GM12878 (cell line): Measurements from ENCODE around the gene S100A10. TPM values are rescaled to one million over a fixed set of nuclear protein-coding genes. Genes with fewer than 3 reads are reported as not detected.

Experiments
- ATAC-seq: fragments of 200-7000 bp; cut with Tn5 transposase; 3 replicates; pipeline ENCODE4 v1.9.1; 2020; ENCODE audit warnings: mild to moderate bottlenecking, moderate library complexity
- BruUV-seq: library from RNA; stranded (reverse); fragments of 400-500 nt; replicated peaks from 2 replicates; lab custom pipeline; 2021; lab: Mats Ljungman, UMichigan
- CTCF ChIA-PET: fragments of 300-600 bp; sonication (Branson Sonifier 250); formaldehyde crosslinking; extraction: SDS; loops from one replicate; lab custom pipeline; 2021; ENCODE audit warnings: inconsistent platforms; lab: Yijun Ruan, JAX
- POLR2A ChIA-PET: fragments of 350-600 bp; formaldehyde crosslinking; extraction: SDS; loops from one replicate; lab custom pipeline; 2021; ENCODE audit warnings: inconsistent platforms; lab: Charles Lee
- RAD21 ChIA-PET: fragments of 300-600 bp; sonication (Branson Sonifier 250); formaldehyde crosslinking; loops from one replicate; lab custom pipeline; 2023; ENCODE audit warnings: antibody characterized with exemption; ENCODE audit not compliant: unreplicated experiment; lab: Charles Lee
- SMC1A ChIA-PET: fragments of 300-600 bp; sonication (Branson Sonifier 250); formaldehyde crosslinking; loops from one replicate; lab custom pipeline; 2023; ENCODE audit not compliant: unreplicated experiment, uncharacterized antibody; lab: Charles Lee
- DNase-seq: peaks from one replicate; pipeline ENCODE4 v3.0.0-alpha.2; 2011; ENCODE audit warnings: low read depth, low spot score
- FAIRE-seq: peaks from 3 replicates; lab custom pipeline; 2011; peaks lifted over from hg19 to GRCh38; lab: Jason Lieb, UNC
- H2AFZ ChIP-seq: 2 replicates; pipeline ENCODE4 v1.6.0; 2011; ENCODE audit warnings: low read depth, low read length, control low read depth; ENCODE audit not compliant: control insufficient read depth
- H3K27ac ChIP-seq: 2 replicates; pipeline ENCODE4 v1.5.1; 2011; ENCODE audit warnings: control low read depth; ENCODE audit not compliant: control insufficient read depth, insufficient read depth
- H3K27me3 ChIP-seq, 2 experiments: replicated peaks in 1 of 2; 2 replicates each; pipeline versions ENCODE4 v1.6.0 to v1.6.1; 2011; ENCODE audit warnings: low read length in 1 of 2; ENCODE audit not compliant: control insufficient read depth in 2 of 2, insufficient read depth in 2 of 2
- H3K36me3 ChIP-seq, 2 experiments: 2 replicates each; pipeline ENCODE4 v1.5.1; 2011; ENCODE audit warnings: low read length in 1 of 2; ENCODE audit not compliant: control insufficient read depth in 2 of 2, insufficient read depth in 2 of 2
- H3K4me1 ChIP-seq: 2 replicates; pipeline ENCODE4 v1.6.1; 2011; ENCODE audit warnings: mild to moderate bottlenecking, low read length, moderate library complexity, mixed read lengths; ENCODE audit not compliant: control insufficient read depth, insufficient read depth
- H3K4me2 ChIP-seq: 2 replicates; pipeline ENCODE4 v1.6.0; 2011; ENCODE audit warnings: control low read depth; ENCODE audit not compliant: control insufficient read depth, insufficient read depth
- H3K4me3 ChIP-seq: fragments of 200-600 bp; sonication (generic); 2 replicates; pipeline ENCODE4 v1.5.1; 2016
- H3K79me2 ChIP-seq: 2 replicates; pipeline ENCODE4 v1.6.0; 2011; ENCODE audit warnings: low read length; ENCODE audit not compliant: control insufficient read depth, insufficient read depth
- H3K9ac ChIP-seq: 2 replicates; pipeline ENCODE4 v1.8.0; 2011; ENCODE audit warnings: low read length, control low read depth, mixed read lengths; ENCODE audit not compliant: control insufficient read depth, insufficient read depth
- H3K9me3 ChIP-seq: replicated peaks from 3 replicates; pipeline ENCODE4 v1.5.1; 2011; ENCODE audit warnings: mild to moderate bottlenecking, low read length; ENCODE audit not compliant: control insufficient read depth, insufficient read depth
- H4K20me1 ChIP-seq: 2 replicates; pipeline ENCODE4 v1.6.0; 2011; ENCODE audit not compliant: control insufficient read depth, insufficient read depth
- BACH1 ChIP-seq: fragments of 450-650 bp; IDR thresholded peaks from 2 replicates; pipeline ENCODE4 v1.6.1; 2017; ENCODE audit warnings: mild to moderate bottlenecking, borderline replicate concordance
- CHD2 ChIP-seq: IDR thresholded peaks from 2 replicates; pipeline ENCODE4 v1.6.1; 2011; ENCODE audit warnings: low read depth, low read length, improper control_type of control experiment, borderline replicate concordance
- HCFC1 ChIP-seq: fragments of 150-350 bp; IDR thresholded peaks from 2 replicates; pipeline ENCODE4 v1.6.1; 2014; ENCODE audit warnings: low read length
- IKZF1 ChIP-seq: fragments of 450-650 bp; conservative IDR thresholded peaks from 2 replicates; pipeline ENCODE4 v1.6.1; 2017; ENCODE audit warnings: antibody characterized with exemption, mild to moderate bottlenecking
- MTA2 ChIP-seq: fragments of 450-650 bp; IDR thresholded peaks from 2 replicates; pipeline ENCODE4 v1.6.1; 2016; ENCODE audit warnings: low read depth, mild to moderate bottlenecking, moderate library complexity
- NFYA ChIP-seq: IDR thresholded peaks from 2 replicates; pipeline ENCODE4 v1.6.1; 2011; ENCODE audit warnings: low read depth, mild to moderate bottlenecking, low read length, improper control_type of control experiment, borderline replicate concordance
- PML ChIP-seq: IDR thresholded peaks from 2 replicates; pipeline ENCODE4 v1.6.1; 2012; ENCODE audit warnings: low read length, inconsistent platforms
- RBBP5 ChIP-seq: fragments of 200-600 bp; sonication (generic); conservative IDR thresholded peaks from 2 replicates; pipeline ENCODE4 v1.6.1; 2016
- SUZ12 ChIP-seq: fragments of 200-600 bp; sonication (generic); IDR thresholded peaks from one replicate; pipeline ENCODE4 v1.6.1; 2018; ENCODE audit warnings: antibody characterized with exemption, mild to moderate bottlenecking; ENCODE audit not compliant: unreplicated experiment
- TAF1 ChIP-seq: IDR thresholded peaks from 2 replicates; pipeline ENCODE4 v1.6.1; 2011; ENCODE audit warnings: mild to moderate bottlenecking, low read depth, low read length, borderline replicate concordance
- WGBS: methylation state at CpG from one replicate; pipeline ENCODE4 v1.1.6; 2016; ENCODE audit warnings: low lambda C conversion rate; ENCODE audit not compliant: insufficient replicate concordance, insufficient coverage; ENCODE audit errors: missing lambda C conversion rate; 5-methylcytosine and 5-hydroxymethylcytosine counted together
- in situ Hi-C: fragments of 300-500 bp; cut with MboI; formaldehyde crosslinking; loops from 9 replicates; pipeline ENCODE4 v1.14.3; 2018; ENCODE audit warnings: mixed read lengths
- intact Hi-C: fragments of 100-400 bp; cut with micrococcal nuclease; formaldehyde crosslinking; loops from one replicate; pipeline ENCODE4 v1.14.2; 2022; ENCODE audit not compliant: unreplicated experiment
- polyA plus RNA-seq, 11 experiments: library from polyadenylated mRNA; depleted of rRNA in 4 of 11; unstranded in 6 of 11; stranded (reverse) in 5 of 11; fragments of >200 nt; fragmentation: Nextera tagmentation in 4 of 11; fragmentation: Illumina TruSeq in 1 of 11; extraction: Ambion mirVana in 4 of 11; extraction: Trizol in 1 of 11; gene quantifications; 1 replicate in 1 of 11; 2 replicates in 10 of 11; pipeline versions ENCODE4 v1.2.1 to v1.2.3, GENCODE V29; 2011 to 2016; ENCODE audit warnings: inconsistent platforms in 2 of 11, missing spikeins in 2 of 11, low read depth in 1 of 11
- total RNA-seq, 4 experiments: library from RNA; depleted of rRNA in 3 of 4; stranded (reverse); fragments of >200 nt in 3 of 4; fragmentation: Illumina TruSeq in 1 of 4; extraction: Trizol in 1 of 4; gene quantifications; 2 replicates each; pipeline versions ENCODE4 v1.2.1 to v1.2.3, GENCODE V29; 2013 to 2021
- TF ChIP-seq, protein P1 (sequence below): fragments of 450-650 bp; IDR thresholded peaks from 2 replicates; pipeline ENCODE4 v1.6.1; 2016; ENCODE audit warnings: mild to moderate bottlenecking

The S100A10 gene
- total and polyA plus RNA-seq, 10 of the 15 experiments (the other 5 are each of a cell fraction or from before 2014, with no cell fraction given) = 0.18 to 2.8 (median 0.61) TPM; not detected in 2

DNA sequence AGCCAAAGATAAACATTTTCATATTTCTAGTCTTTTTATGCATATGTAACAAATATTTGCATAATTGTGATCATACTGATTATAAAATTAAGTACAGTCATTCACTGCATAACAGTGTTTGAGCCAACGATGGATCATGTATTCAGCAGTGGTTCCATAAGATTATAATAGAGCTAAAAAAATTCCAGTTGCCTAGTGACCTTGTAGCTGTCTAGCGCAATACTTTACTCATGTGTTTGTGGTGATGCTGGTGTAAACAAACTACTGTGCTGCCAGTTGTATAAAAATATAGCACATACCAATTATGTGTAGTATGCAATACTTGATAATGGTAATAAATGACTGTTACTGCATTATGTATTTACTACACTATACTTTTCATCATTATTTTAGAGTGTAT, 2.1 kb upstream of the S100A10 start:
- no peak overlapping the region for H2AFZ ChIP-seq
- WGBS = 45% methylated on average over 2 of the region's 2 CpGs
- RAD21 ChIA-PET = interaction anchor here (1.1 kb wide), 2 partner anchors 108 to 298 kb away, joined by 4 to 5 read pairs; no protein-coding TSS in a partner anchor
- no peak overlapping the region for H3K9ac ChIP-seq
- TF ChIP-seq HCFC1 (no peak), RBBP5 (no peak), NFYA (no peak), TAF1 (no peak), CHD2 (no peak), PML (no peak)
- FAIRE-seq (no peak), ATAC-seq (no peak), DNase-seq (no peak)
- H3K4me2 ChIP-seq = no peak overlapping the region
- CTCF ChIA-PET = interaction anchor here (0.7 to 2.2 kb wide), 11 partner anchors 9 to 155 kb away, joined by 3 to 16 read pairs (median 4); no protein-coding TSS in a partner anchor
- SMC1A ChIA-PET = interaction anchor here (1.0 to 7.4 kb wide), 6 partner anchors 10 to 106 kb away, joined by 3 to 47 read pairs (median 6); no protein-coding TSS in a partner anchor
- peaks cover 14 to 33% of the 10 kb centered on the region in 2 experiments for H3K27me3 ChIP-seq
- BruUV-seq = no TSS peak
- no peaks in the 10 kb centered on the region for H3K36me3 ChIP-seq
- intact Hi-C loops = no loop called here
- POLR2A ChIA-PET = no interaction called here
- in situ Hi-C loops = loop anchor here (5.0 kb wide), 2 partner anchors 63 to 108 kb away; no protein-coding TSS in a partner anchor
- H3K9me3 ChIP-seq = no peaks in the 10 kb centered on the region
- no peak overlapping the region for H3K27ac ChIP-seq
- peaks cover 11% of the 10 kb centered on the region; the same call in 1 of the 2 replicates for H3K4me1 ChIP-seq
- H4K20me1 ChIP-seq = no peaks in the 10 kb centered on the region
- no peaks in the 10 kb centered on the region for H3K79me2 ChIP-seq
- H3K4me3 ChIP-seq = no peak overlapping the region

DNA sequence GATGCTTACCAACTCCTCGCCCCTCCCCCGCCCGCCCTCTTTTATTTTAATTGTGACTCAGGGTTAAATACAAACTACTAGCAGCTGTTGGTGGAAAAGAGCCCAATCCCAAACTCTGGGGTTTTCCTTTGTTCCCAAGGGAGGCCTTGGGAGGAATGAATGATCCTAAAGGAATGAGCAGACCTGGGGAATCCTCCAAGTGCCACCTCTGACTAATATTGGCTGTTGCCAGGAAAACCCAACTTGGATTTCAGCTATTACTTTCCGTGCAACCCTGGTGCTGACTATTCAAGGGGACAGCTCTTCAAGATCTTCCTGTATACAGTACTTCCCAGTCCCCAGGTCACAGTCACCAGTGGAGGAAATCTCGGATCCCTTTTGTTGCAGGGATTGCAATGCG, 1.3 kb upstream of the S100A10 start:
- peaks cover 16 to 36% of the 10 kb centered on the region in 2 experiments for H3K27me3 ChIP-seq
- FAIRE-seq (no peak), ATAC-seq (no peak)
- SMC1A ChIA-PET = interaction anchor here (1.1 to 1.5 kb wide), 2 partner anchors 9 to 24 kb away, joined by 3 to 5 read pairs; no protein-coding TSS in a partner anchor
- intact Hi-C loops = no loop called here
- TF ChIP-seq, protein P1, sequence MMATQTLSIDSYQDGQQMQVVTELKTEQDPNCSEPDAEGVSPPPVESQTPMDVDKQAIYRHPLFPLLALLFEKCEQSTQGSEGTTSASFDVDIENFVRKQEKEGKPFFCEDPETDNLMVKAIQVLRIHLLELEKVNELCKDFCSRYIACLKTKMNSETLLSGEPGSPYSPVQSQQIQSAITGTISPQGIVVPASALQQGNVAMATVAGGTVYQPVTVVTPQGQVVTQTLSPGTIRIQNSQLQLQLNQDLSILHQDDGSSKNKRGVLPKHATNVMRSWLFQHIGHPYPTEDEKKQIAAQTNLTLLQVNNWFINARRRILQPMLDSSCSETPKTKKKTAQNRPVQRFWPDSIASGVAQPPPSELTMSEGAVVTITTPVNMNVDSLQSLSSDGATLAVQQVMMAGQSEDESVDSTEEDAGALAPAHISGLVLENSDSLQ = no peak
- no peak for TF ChIP-seq IKZF1
- TF ChIP-seq BACH1 = no peak
- TF ChIP-seq MTA2 = no peak
- no peak for TF ChIP-seq SUZ12
- TF ChIP-seq, all 136 proteins: peak for 0
- ChIA-PET RAD21 (no interaction called here), CTCF (interaction anchor here (0.7 to 2.2 kb wide), 3 partner anchors 26 to 75 kb away, joined by 3 to 16 read pairs (median 6); no protein-coding TSS in a partner anchor), POLR2A (no interaction called here)
- Histone ChIP-seq H3K9ac (no peak overlapping the region), H2AFZ (no peak overlapping the region), H3K27ac (no peak overlapping the region), H3K4me1 (peaks cover 11% of the 10 kb centered on the region; the same call in 1 of the 2 replicates), H3K36me3 (no peaks in the 10 kb centered on the region), H3K4me2 (no peak overlapping the region), H3K79me2 (no peaks in the 10 kb centered on the region), H4K20me1 (no peaks in the 10 kb centered on the region), H3K4me3 (no peak overlapping the region), H3K9me3 (no peaks in the 10 kb centered on the region)
- 61% methylated on average over 6 of the region's 6 CpGs for WGBS
- in situ Hi-C loops = loop anchor here (5.0 kb wide), 2 partner anchors 63 to 108 kb away; no protein-coding TSS in a partner anchor
- DNase-seq = no peak
- BruUV-seq = no TSS peak
